Lower leg skin (tissue), 3 donors: ENCODE measurements around the gene NSG2.

Experiments
- POLR2A ChIP-seq, 2 donors: fragments of 450-650 bp; IDR thresholded peaks; one replicate each; pipeline ENCODE4 v1.6.1; 2016 to 2017; ENCODE audit warnings: antibody characterized with exemption in 2 of 2, mild to moderate bottlenecking in 1 of 2, moderate library complexity in 1 of 2
- TF ChIP-seq, protein P1 (sequence below), 3 donors: fragments of 450-650 bp; IDR thresholded peaks; one replicate each; pipeline ENCODE4 v1.5.1; 2016; ENCODE audit warnings: antibody characterized with exemption in 3 of 3, mild to moderate bottlenecking in 3 of 3, moderate library complexity in 2 of 3

DNA sequence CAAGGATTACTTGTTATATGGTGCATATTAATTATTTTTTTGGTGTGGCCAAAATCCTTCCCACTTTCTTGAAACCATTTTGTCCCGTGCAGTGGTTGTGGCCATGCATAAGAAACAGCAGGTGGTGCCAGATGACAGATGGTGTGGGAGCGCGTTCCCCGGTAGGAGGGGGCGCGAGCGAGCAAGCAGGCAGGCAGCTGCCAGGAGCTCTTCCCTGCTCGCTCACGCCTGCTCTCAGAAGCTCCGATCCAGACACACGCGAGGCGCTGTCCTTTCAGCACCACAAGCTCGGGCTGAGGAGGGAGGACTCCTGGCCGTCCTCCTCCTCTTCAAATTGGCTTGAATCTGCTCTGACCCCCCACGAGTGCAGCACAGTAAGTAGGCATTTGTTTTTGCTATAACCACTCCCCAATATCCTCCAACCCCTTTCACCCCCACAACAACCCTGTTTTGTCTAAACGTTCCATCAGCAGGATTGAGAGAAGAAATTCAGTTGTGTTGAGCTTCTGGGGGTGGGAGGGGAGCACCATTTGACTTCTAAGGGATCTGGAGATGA lies at the start of gene NSG2:
- TF ChIP-seq, protein P1, sequence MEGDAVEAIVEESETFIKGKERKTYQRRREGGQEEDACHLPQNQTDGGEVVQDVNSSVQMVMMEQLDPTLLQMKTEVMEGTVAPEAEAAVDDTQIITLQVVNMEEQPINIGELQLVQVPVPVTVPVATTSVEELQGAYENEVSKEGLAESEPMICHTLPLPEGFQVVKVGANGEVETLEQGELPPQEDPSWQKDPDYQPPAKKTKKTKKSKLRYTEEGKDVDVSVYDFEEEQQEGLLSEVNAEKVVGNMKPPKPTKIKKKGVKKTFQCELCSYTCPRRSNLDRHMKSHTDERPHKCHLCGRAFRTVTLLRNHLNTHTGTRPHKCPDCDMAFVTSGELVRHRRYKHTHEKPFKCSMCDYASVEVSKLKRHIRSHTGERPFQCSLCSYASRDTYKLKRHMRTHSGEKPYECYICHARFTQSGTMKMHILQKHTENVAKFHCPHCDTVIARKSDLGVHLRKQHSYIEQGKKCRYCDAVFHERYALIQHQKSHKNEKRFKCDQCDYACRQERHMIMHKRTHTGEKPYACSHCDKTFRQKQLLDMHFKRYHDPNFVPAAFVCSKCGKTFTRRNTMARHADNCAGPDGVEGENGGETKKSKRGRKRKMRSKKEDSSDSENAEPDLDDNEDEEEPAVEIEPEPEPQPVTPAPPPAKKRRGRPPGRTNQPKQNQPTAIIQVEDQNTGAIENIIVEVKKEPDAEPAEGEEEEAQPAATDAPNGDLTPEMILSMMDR (IDR thresholded peaks at IDR 0.05) = no peak
- no peak for TF ChIP-seq POLR2A (IDR thresholded peaks at IDR 0.05)
